Activated naive CD8-positive, alpha-beta T cell treated with anti-CD3 and anti-CD28 coated beads, Interleukin-2, amount 10 ng/mL, durations not matched to agents 7 days and 5 days (primary cell): ENCODE data around the gene SH3RF1. TPM values are rescaled to one million over a fixed set of nuclear protein-coding genes. Genes with fewer than 3 reads are reported as not detected.

Experiments used
- ATAC-seq: fragments of 150-1000 bp; cut with Tn5 transposase; one replicate; pipeline ENCODE4 v1.10.0; 2021; ENCODE audit warnings: low read depth, moderate library complexity
- POLR2A ChIA-PET: fragments of 350-600 bp; sonication (Branson Sonifier 250); formaldehyde crosslinking; loops from one replicate; lab custom pipeline; 2021; ENCODE audit warnings: antibody characterized with exemption; lab: Charles Lee
- DNase-seq: peaks from one replicate; pipeline ENCODE4 v3.0.0; 2021
- H3K27ac Mint-ChIP-seq: one replicate; pipeline ENCODE4 v1.8.0; 2022; ENCODE audit warnings: mild to moderate bottlenecking, mixed read lengths
- H3K27me3 Mint-ChIP-seq: one replicate; pipeline ENCODE4 v1.8.0; 2022; ENCODE audit warnings: mild to moderate bottlenecking, moderate library complexity, mixed read lengths
- H3K36me3 Mint-ChIP-seq: one replicate; pipeline ENCODE4 v1.8.0; 2021; ENCODE audit warnings: mild to moderate bottlenecking, mixed read lengths
- H3K4me1 Mint-ChIP-seq: one replicate; pipeline ENCODE4 v1.8.0; 2021; ENCODE audit warnings: mixed read lengths
- H3K4me3 Mint-ChIP-seq: one replicate; pipeline ENCODE4 v1.8.0; 2022; ENCODE audit warnings: mild to moderate bottlenecking, moderate library complexity, mixed read lengths
- H3K9me3 Mint-ChIP-seq: one replicate; pipeline ENCODE4 v1.8.0; 2021; ENCODE audit warnings: mixed read lengths
- total RNA-seq, 2 experiments: library from RNA; stranded (reverse); gene quantifications; one replicate each; pipeline ENCODE4 v1.2.3, GENCODE V29; 2021

Gene SH3RF1
- total RNA-seq, 2 experiments from 2014 or later: 0.14 TPM; not detected in 1

DNA sequence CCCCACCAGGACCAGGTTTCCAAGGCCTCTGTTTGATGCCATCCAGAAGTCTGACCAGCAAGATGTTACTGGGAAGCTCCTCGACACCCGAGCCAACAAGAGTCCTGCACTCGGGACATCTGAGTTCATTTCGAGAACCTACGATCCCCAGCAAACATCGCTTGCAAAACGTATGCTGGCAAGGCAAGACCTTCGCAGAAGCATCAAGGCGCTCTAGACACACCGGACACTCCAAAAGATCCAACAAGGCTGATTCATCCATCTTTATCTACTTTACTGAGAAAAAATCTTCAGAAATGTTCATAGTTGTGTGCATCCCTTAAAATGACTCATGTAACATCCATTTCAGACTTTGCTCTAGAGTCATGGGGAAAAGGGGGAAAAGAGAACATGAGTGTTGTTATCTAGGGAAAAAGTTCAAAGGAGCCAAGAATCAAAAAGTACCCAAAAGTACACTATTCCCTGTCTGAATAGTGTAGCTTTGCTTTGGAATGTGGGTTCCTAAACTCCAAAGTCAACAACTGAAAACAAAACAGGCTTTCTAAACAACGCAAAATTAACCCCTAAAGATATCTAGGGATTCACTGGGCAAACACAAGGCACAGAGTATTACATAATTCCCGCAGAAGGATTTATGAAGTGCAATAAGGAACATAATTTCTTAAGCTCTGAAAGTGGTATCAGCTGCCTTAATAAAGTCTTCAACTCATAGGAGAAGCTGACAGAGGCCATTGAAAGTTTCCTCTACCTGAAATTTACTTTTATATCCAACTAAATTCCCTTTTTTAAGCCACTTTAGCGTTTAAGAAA is 1.6 kb downstream of the SH3RF1 start:
- peak overlapping the region; percentile 6 for H3K4me3 Mint-ChIP-seq
- H3K4me1 Mint-ChIP-seq: peaks cover 5% of the 10 kb centered on the region
- ATAC-seq (no peak), DNase-seq (no peak)
- POLR2A ChIA-PET: no interaction called here
- no peak overlapping the region for H3K27ac Mint-ChIP-seq
- H3K9me3 Mint-ChIP-seq: peaks cover 2% of the 10 kb centered on the region
- peaks cover 66% of the 10 kb centered on the region for H3K27me3 Mint-ChIP-seq
- no peaks in the 10 kb centered on the region for H3K36me3 Mint-ChIP-seq

DNA sequence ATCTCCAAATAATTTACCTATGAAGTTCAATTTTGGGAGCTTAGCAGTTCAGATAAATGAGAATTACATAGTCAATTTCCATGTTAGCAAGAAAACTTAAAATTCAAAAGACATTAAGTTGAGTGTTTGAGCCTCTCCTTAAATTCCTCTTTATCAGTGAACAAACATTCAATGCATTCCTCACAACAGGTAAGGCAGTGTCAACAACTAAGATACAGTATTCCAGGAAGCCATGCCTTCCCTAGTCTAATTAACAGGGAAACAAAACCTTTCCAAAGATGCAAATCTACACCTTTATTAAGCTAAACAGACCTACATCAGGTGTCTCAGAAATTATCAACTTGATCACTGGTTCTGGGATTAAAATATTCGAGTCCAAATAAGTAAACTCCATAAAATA is 3.7 kb downstream of the SH3RF1 start:
- POLR2A ChIA-PET: interaction anchor here (0.8 kb wide), 1 partner anchor 257 kb away, joined by 3 read pairs; the partner anchor contains the start of gene CBR4
- peaks cover 2% of the 10 kb centered on the region for H3K9me3 Mint-ChIP-seq

DNA sequence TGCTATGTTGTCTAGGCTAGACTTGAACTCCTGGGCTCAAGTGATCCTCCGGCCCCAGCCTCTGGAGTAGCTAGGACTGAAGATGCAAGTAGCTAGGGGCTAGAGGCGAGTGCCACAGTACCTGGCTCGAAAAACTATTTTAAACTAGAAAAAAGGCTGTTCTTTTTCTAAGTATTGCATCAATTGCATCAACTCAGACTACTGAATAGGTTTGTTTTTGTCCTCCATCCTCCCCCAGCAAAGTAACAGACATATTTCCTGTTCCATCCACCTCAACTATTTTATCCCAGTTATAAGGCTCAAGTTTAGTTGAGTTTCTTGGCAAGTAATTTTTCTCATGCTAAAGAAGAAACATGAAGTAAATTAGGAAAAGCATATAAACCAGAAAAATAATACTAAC is 4.1 kb downstream of the SH3RF1 start:
- Mint-ChIP-seq H3K36me3 (no peaks in the 10 kb centered on the region), H3K4me1 (peaks cover 5% of the 10 kb centered on the region), H3K27me3 (peaks cover 50% of the 10 kb centered on the region), H3K9me3 (peaks cover 2% of the 10 kb centered on the region), H3K27ac (no peak overlapping the region), H3K4me3 (no peak overlapping the region)
- DNase-seq: no peak
- no peak for ATAC-seq
- POLR2A ChIA-PET: interaction anchor here (0.8 kb wide), 1 partner anchor 257 kb away, joined by 3 read pairs; the partner anchor contains the start of gene CBR4

More for the DNA sequence above, 3.7 kb downstream of the SH3RF1 start:
- no peak overlapping the region for H3K4me3 Mint-ChIP-seq
- no peak for ATAC-seq
- no peak overlapping the region for H3K27ac Mint-ChIP-seq
- no peaks in the 10 kb centered on the region for H3K36me3 Mint-ChIP-seq
- peaks cover 5% of the 10 kb centered on the region for H3K4me1 Mint-ChIP-seq
- H3K27me3 Mint-ChIP-seq: peaks cover 54% of the 10 kb centered on the region
- DNase-seq: no peak

GRCh38 chr4:169266081-169266480 is 4.7 kb downstream of the SH3RF1 start:
- POLR2A ChIA-PET: no interaction called here
- ATAC-seq (no peak), DNase-seq (no peak)
- Mint-ChIP-seq H3K27ac (no peak overlapping the region), H3K9me3 (peaks cover 2% of the 10 kb centered on the region), H3K4me1 (peaks cover 5% of the 10 kb centered on the region), H3K4me3 (no peak overlapping the region), H3K36me3 (no peaks in the 10 kb centered on the region), H3K27me3 (peaks cover 52% of the 10 kb centered on the region)

GRCh38 chr4:169263791-169264392 is 6.9 kb downstream of the SH3RF1 start:
- ATAC-seq (no peak), DNase-seq (no peak)
- Mint-ChIP-seq H3K27me3 (peaks cover 49% of the 10 kb centered on the region), H3K27ac (no peak overlapping the region), H3K36me3 (no peaks in the 10 kb centered on the region), H3K4me3 (no peak overlapping the region), H3K9me3 (peaks cover 2% of the 10 kb centered on the region), H3K4me1 (no peaks in the 10 kb centered on the region)
- POLR2A ChIA-PET: no interaction called here

DNA sequence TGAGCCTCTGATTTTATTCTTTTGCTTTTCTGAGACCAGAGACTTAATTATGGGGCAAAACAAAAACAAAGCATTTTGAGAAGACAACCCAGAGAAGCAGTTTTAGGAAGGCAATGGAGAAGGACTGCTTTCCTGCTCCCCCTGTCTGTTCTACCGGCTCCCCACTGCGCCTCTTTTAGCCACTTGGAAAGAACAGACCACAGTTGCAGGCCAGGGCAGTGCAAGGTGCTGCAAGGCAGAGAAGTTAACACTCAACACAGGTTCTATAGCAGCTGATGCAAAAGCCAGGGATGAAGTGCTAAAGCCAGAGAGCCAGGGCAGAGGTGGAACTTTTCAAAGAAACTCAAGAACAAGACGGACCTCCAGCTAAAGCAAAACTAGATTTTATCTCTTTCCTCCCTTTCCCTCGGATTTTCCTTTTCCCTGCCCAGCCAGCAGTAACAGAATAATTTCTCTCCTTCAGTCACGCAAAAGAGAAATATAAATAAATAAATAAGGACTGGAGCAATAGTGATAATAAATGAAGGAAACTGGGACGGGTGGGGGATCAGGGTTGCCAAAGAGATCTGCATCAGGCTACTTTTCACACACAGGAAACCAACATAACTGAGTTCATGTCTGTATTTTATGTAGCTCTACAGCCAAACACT is 10.4 kb downstream of the SH3RF1 start:
- no peak overlapping the region for H3K4me3 Mint-ChIP-seq
- POLR2A ChIA-PET: no interaction called here
- ATAC-seq (no peak), DNase-seq (no peak)
- H3K9me3 Mint-ChIP-seq: peaks cover 2% of the 10 kb centered on the region
- peaks cover 28% of the 10 kb centered on the region for H3K27me3 Mint-ChIP-seq
- no peaks in the 10 kb centered on the region for H3K36me3 Mint-ChIP-seq
- no peak overlapping the region for H3K27ac Mint-ChIP-seq
- H3K4me1 Mint-ChIP-seq: no peaks in the 10 kb centered on the region

DNA sequence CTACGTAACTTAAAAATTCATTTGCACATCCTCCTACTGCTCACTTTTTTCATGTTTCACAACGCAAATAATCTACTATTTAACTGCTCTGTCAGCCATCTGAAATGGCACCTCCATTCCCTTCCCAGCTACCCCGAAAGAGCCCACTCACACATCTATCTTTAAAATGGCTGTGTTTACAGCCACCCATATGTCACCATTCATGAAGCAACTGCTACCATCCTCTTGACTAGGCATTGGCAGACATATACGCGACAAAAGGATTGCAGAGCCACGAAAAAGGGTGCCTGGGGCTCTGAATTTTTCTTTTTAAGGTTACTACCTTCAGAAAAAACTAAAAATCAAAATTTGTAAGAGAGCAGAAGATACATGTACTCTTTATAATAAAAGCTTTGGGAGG is 11.5 kb downstream of the SH3RF1 start:
- no peaks in the 10 kb centered on the region for H3K9me3 Mint-ChIP-seq
- DNase-seq: no peak
- ATAC-seq: no peak
- POLR2A ChIA-PET: no interaction called here
- H3K4me3 Mint-ChIP-seq: no peak overlapping the region
- H3K27me3 Mint-ChIP-seq: peaks cover 25% of the 10 kb centered on the region
- H3K27ac Mint-ChIP-seq: no peak overlapping the region
- H3K36me3 Mint-ChIP-seq: no peaks in the 10 kb centered on the region
- no peaks in the 10 kb centered on the region for H3K4me1 Mint-ChIP-seq

DNA sequence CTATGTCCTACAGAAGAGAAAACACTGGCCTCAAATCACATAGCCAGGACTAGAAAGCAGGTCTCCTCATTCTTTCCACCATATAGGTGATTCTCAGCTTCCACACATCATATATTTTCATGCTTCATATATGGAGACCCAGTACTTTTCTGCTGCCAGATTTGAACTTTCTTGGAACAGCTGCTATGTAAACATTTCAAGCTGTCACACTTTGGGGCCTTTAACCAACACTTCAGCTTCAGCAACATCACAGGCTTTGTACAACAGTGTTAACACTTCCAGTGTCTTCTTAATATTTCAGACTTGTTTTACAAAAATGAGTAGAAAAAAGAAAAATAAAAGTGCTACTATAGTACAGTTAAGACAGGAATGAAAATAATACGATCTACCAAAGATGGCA is 12.6 kb downstream of the SH3RF1 start:
- POLR2A ChIA-PET: no interaction called here
- H3K27me3 Mint-ChIP-seq: peaks cover 28% of the 10 kb centered on the region
- ATAC-seq: no peak
- no peaks in the 10 kb centered on the region for H3K4me1 Mint-ChIP-seq
- no peaks in the 10 kb centered on the region for H3K36me3 Mint-ChIP-seq
- no peaks in the 10 kb centered on the region for H3K9me3 Mint-ChIP-seq
- no peak for DNase-seq
- no peak overlapping the region for H3K27ac Mint-ChIP-seq
- H3K4me3 Mint-ChIP-seq: no peak overlapping the region

- H3K9me3 Mint-ChIP-seq: no peaks in the 10 kb centered on the region
- no peaks in the 10 kb centered on the region for H3K4me1 Mint-ChIP-seq
- ATAC-seq (no peak), DNase-seq (no peak)
- H3K36me3 Mint-ChIP-seq: no peaks in the 10 kb centered on the region
- no peak overlapping the region for H3K4me3 Mint-ChIP-seq
- peaks cover 34% of the 10 kb centered on the region for H3K27me3 Mint-ChIP-seq
- no peak overlapping the region for H3K27ac Mint-ChIP-seq
- POLR2A ChIA-PET: no interaction called here
These were observed 13.6 kb downstream of the SH3RF1 start for GRCh38 chr4:169256856-169257761.

- POLR2A ChIA-PET: no interaction called here
- DNase-seq: no peak
- Mint-ChIP-seq H3K36me3 (no peaks in the 10 kb centered on the region), H3K4me1 (no peaks in the 10 kb centered on the region), H3K4me3 (no peak overlapping the region), H3K27me3 (peaks cover 32% of the 10 kb centered on the region), H3K27ac (no peak overlapping the region), H3K9me3 (no peaks in the 10 kb centered on the region)
- no peak for ATAC-seq
These were observed 14.6 kb downstream of the SH3RF1 start for GRCh38 chr4:169256101-169256612.

DNA sequence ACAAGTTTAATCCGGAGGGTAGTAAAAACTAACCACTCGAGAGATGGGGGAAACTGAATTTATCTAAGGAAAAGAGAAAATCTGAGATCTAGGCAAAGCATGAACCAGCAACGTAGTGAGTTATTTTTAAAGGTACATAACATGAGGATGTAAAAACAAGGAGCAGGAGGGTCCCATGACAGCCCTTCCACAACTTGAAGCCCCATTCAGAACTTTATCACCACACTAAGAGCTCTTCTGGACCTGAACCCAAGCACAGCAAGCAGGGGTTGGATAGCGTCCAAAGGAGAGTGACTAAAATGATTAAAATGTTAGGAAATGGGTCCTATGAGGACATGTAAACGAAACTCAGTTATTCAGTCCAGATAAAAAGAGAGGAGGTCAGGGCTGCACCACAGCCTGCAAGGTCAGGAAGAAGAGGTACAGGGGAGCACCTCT is 16.2 kb downstream of the SH3RF1 start:
- Mint-ChIP-seq H3K27me3 (peaks cover 27% of the 10 kb centered on the region), H3K27ac (no peak overlapping the region), H3K4me3 (no peak overlapping the region), H3K36me3 (no peaks in the 10 kb centered on the region), H3K4me1 (no peaks in the 10 kb centered on the region), H3K9me3 (no peaks in the 10 kb centered on the region)
- ATAC-seq (no peak), DNase-seq (no peak)
- POLR2A ChIA-PET: interaction anchor here (0.6 kb wide), 1 partner anchor 154 kb away, joined by 3 read pairs; no protein-coding TSS in a partner anchor

GRCh38 chr4:169253904-169254303 is 16.9 kb downstream of the SH3RF1 start:
- Mint-ChIP-seq H3K4me3 (no peak overlapping the region), H3K36me3 (no peaks in the 10 kb centered on the region), H3K4me1 (no peaks in the 10 kb centered on the region), H3K27ac (no peak overlapping the region), H3K9me3 (no peaks in the 10 kb centered on the region), H3K27me3 (peaks cover 24% of the 10 kb centered on the region)
- POLR2A ChIA-PET: no interaction called here
- no peak for DNase-seq
- ATAC-seq: no peak
